ENCODE data around the gene GATD1.

The GATD1 gene

GRCh38 chr11:813456-814096, 36.3 kb upstream of the GATD1 start:
- Histone ChIP-seq H3K27me3 (ENCODE audit: insufficient read depth, low read depth) (no peaks in the 10 kb centered on the region), H3K9ac (no peak overlapping the region), H4K20me1 (ENCODE audit: insufficient read depth) (no peaks in the 10 kb centered on the region), H3K79me2 (ENCODE audit: insufficient read depth, low read depth) (peaks cover 32% of the 10 kb centered on the region), H2AFZ (ENCODE audit: low read depth) (no peak overlapping the region), H3K4me3 (IDR thresholded peaks at IDR 0.05; ENCODE audit: insufficient read depth, low read depth, low read length) (no peak overlapping the region), H3K27ac (no peak overlapping the region), H3K36me3 (ENCODE audit: insufficient read depth) (peaks cover 6% of the 10 kb centered on the region; the same call in 1 of the 2 replicates), H3K4me1 (ENCODE audit: low read depth, poor library complexity, severe bottlenecking) (peaks cover 13% of the 10 kb centered on the region), H3K4me2 (no peak overlapping the region)
- no peak for TF ChIP-seq CTCF (conservative IDR thresholded peaks at IDR 0.05; ENCODE audit: low read depth, low read length)

GRCh38 chr11:813072-813455, 35.8 kb upstream of the GATD1 start:
- no peak overlapping the region for H3K4me2 ChIP-seq
- no peak for TF ChIP-seq CTCF (conservative IDR thresholded peaks at IDR 0.05; ENCODE audit: low read depth, low read length)
- H3K27me3 ChIP-seq (ENCODE audit: insufficient read depth, low read depth), result no peaks in the 10 kb centered on the region
- H2AFZ ChIP-seq (ENCODE audit: low read depth), result no peak overlapping the region
- H4K20me1 ChIP-seq (ENCODE audit: insufficient read depth), result no peaks in the 10 kb centered on the region
- no peak overlapping the region for H3K4me3 ChIP-seq (IDR thresholded peaks at IDR 0.05; ENCODE audit: insufficient read depth, low read depth, low read length)
- peaks cover 37% of the 10 kb centered on the region for H3K79me2 ChIP-seq (ENCODE audit: insufficient read depth, low read depth)
- peaks cover 6% of the 10 kb centered on the region; the same call in 1 of the 2 replicates for H3K36me3 ChIP-seq (ENCODE audit: insufficient read depth)
- H3K27ac ChIP-seq, result no peak overlapping the region
- no peak overlapping the region for H3K9ac ChIP-seq
- H3K4me1 ChIP-seq (ENCODE audit: low read depth, poor library complexity, severe bottlenecking), result peaks cover 18% of the 10 kb centered on the region

- H3K4me3 ChIP-seq (IDR thresholded peaks at IDR 0.05; ENCODE audit: insufficient read depth, low read depth, low read length), result no peak overlapping the region
- no peak overlapping the region for H3K4me2 ChIP-seq
- no peak overlapping the region for H3K27ac ChIP-seq
- no peak overlapping the region for H3K9ac ChIP-seq
- H2AFZ ChIP-seq (ENCODE audit: low read depth), result no peak overlapping the region
- no peaks in the 10 kb centered on the region for H3K27me3 ChIP-seq (ENCODE audit: insufficient read depth, low read depth)
- H3K4me1 ChIP-seq (ENCODE audit: low read depth, poor library complexity, severe bottlenecking), result peaks cover 24% of the 10 kb centered on the region
- peaks cover 6% of the 10 kb centered on the region; the same call in 1 of the 2 replicates for H3K36me3 ChIP-seq (ENCODE audit: insufficient read depth)
- H3K79me2 ChIP-seq (ENCODE audit: insufficient read depth, low read depth), result peaks cover 44% of the 10 kb centered on the region
- H4K20me1 ChIP-seq (ENCODE audit: insufficient read depth), result no peaks in the 10 kb centered on the region
- TF ChIP-seq CTCF (conservative IDR thresholded peaks at IDR 0.05; ENCODE audit: low read depth, low read length), result no peak
Observed at GRCh38 chr11:812390-812789, 35.1 kb upstream of the GATD1 start.

- Histone ChIP-seq H3K36me3 (ENCODE audit: insufficient read depth) (peaks cover 6% of the 10 kb centered on the region; the same call in 1 of the 2 replicates), H3K79me2 (ENCODE audit: insufficient read depth, low read depth) (peaks cover 45% of the 10 kb centered on the region), H4K20me1 (ENCODE audit: insufficient read depth) (no peaks in the 10 kb centered on the region), H3K4me2 (peak overlapping the region; percentile 83), H3K4me1 (ENCODE audit: low read depth, poor library complexity, severe bottlenecking) (peaks cover 24% of the 10 kb centered on the region), H3K4me3 (IDR thresholded peaks at IDR 0.05; ENCODE audit: insufficient read depth, low read depth, low read length) (no peak overlapping the region), H3K27ac (peak overlapping the region; percentile 98; the same call in 1 of the 2 replicates), H2AFZ (ENCODE audit: low read depth) (no peak overlapping the region), H3K27me3 (ENCODE audit: insufficient read depth, low read depth) (no peaks in the 10 kb centered on the region), H3K9ac (peak overlapping the region; percentile 99; the same call in 1 of the 2 replicates)
- TF ChIP-seq CTCF (conservative IDR thresholded peaks at IDR 0.05; ENCODE audit: low read depth, low read length), result no peak
Observed at GRCh38 chr11:811446-812245, 34.4 kb upstream of the GATD1 start.
